Endodermal cell (in vitro differentiated cells): ENCODE results near the gene GRIP1. TPM values are rescaled to one million over a fixed set of nuclear protein-coding genes. Genes with fewer than 3 reads are reported as not detected.

Experiments used
- DNase-seq: peaks from one replicate; pipeline ENCODE4 v3.0.0-alpha.2; 2017
- H3K27ac ChIP-seq: 2 replicates; pipeline ENCODE4 v1.5.1; 2013; ENCODE audit warnings: mild to moderate bottlenecking, low read depth, low read length, moderate library complexity
- H3K27me3 ChIP-seq: 2 replicates; pipeline ENCODE4 v1.6.1; 2013; ENCODE audit warnings: mild to moderate bottlenecking, low read length, moderate library complexity; ENCODE audit not compliant: insufficient read depth, control insufficient read depth, poor library complexity, severe bottlenecking
- H3K36me3 ChIP-seq: 2 replicates; pipeline ENCODE4 v1.7.0; 2013; ENCODE audit warnings: mild to moderate bottlenecking, low read length, moderate library complexity; ENCODE audit not compliant: control insufficient read depth, insufficient read depth
- H3K4me1 ChIP-seq: one replicate; pipeline ENCODE4 v1.7.0; 2013; ENCODE audit warnings: low read length; ENCODE audit not compliant: control insufficient read depth, insufficient read depth
- H3K4me3 ChIP-seq: 2 replicates; pipeline ENCODE4 v1.5.1; 2013; ENCODE audit warnings: mild to moderate bottlenecking, low read length, moderate library complexity
- H3K9ac ChIP-seq: 2 replicates; pipeline ENCODE4 v1.6.1; 2013; ENCODE audit warnings: mild to moderate bottlenecking, low read length, moderate library complexity; ENCODE audit not compliant: poor library complexity, severe bottlenecking; ENCODE audit errors: extremely low read depth
- H3K9me3 ChIP-seq: 2 replicates; pipeline ENCODE4 v1.6.1; 2013; ENCODE audit warnings: mild to moderate bottlenecking, low read length, moderate library complexity; ENCODE audit not compliant: control insufficient read depth
- H3K27ac Mint-ChIP-seq: 2 replicates; pipeline ENCODE4 v1.8.0; 2020; ENCODE audit warnings: mixed read lengths
- H3K27me3 Mint-ChIP-seq: 2 replicates; pipeline ENCODE4 v1.8.0; 2021; ENCODE audit warnings: mild to moderate bottlenecking, mixed read lengths; ENCODE audit not compliant: insufficient read depth
- H3K36me3 Mint-ChIP-seq: 2 replicates; pipeline ENCODE4 v1.8.0; 2020; ENCODE audit warnings: low read depth, mixed read lengths
- H3K4me1 Mint-ChIP-seq: 2 replicates; pipeline ENCODE4 v1.8.0; 2020; ENCODE audit warnings: mixed read lengths
- H3K4me3 Mint-ChIP-seq: 2 replicates; pipeline ENCODE4 v1.8.0; 2020; ENCODE audit warnings: mild to moderate bottlenecking, moderate library complexity, mixed read lengths
- H3K9me3 Mint-ChIP-seq: 2 replicates; pipeline ENCODE4 v1.8.0; 2020; ENCODE audit warnings: mild to moderate bottlenecking, mixed read lengths
- CTCF ChIP-seq: fragments of 200-600 bp; sonication (generic); conservative IDR thresholded peaks from 2 replicates; pipeline ENCODE4 v1.5.0; 2021; ENCODE audit warnings: antibody characterized with exemption, mild to moderate bottlenecking
- WGBS, 2 experiments: methylation state at CpG; one replicate each; pipeline versions ENCODE4 v1.1.5 to v1.1.7; 2013; ENCODE audit warnings: missing lambda C conversion rate in 2 of 2, mixed read lengths in 1 of 2; ENCODE audit not compliant: insufficient coverage in 1 of 2, insufficient read length in 1 of 2; 5-methylcytosine and 5-hydroxymethylcytosine counted together
- total RNA-seq, 2 donors: library from RNA; stranded (reverse); fragmentation: NEBNext Ultra II Directional in 1 of 2; extraction: Animal tissue kit (Norgen Biotek cat#: 25700) in 1 of 2; gene quantifications; 2 replicates in 1 of 2; 3 replicates in 1 of 2; pipeline ENCODE4 v1.2.1, GENCODE V29; 2021

Gene GRIP1
- total RNA-seq, 2 donors from 2014 or later, result 41.0 to 47.6 TPM

GRCh38 chr12:66587912-66588311 is 91.0 kb downstream of the GRIP1 start:
- H3K36me3 Mint-ChIP-seq, result no peaks in the 10 kb centered on the region
- 85 to 100% methylated on average over 6 of the region's 6 CpGs for WGBS, 2 experiments

GRCh38 chr12:66584673-66585072 is 94.2 kb downstream of the GRIP1 start:
- TF ChIP-seq CTCF, result no peak
- no peak overlapping the region for H3K27ac Mint-ChIP-seq
- H3K4me1 Mint-ChIP-seq, result peaks cover 3% of the 10 kb centered on the region

More at GRCh38 chr12:66587912-66588311, 91.0 kb downstream of the GRIP1 start:
- H3K27me3 Mint-ChIP-seq, result no peaks in the 10 kb centered on the region
- peaks cover 4% of the 10 kb centered on the region for H3K4me1 Mint-ChIP-seq
- Histone ChIP-seq H3K36me3 (no peaks in the 10 kb centered on the region), H3K4me3 (no peak overlapping the region), H3K27me3 (no peaks in the 10 kb centered on the region), H3K9ac (no peak overlapping the region), H3K27ac (no peak overlapping the region), H3K9me3 (no peaks in the 10 kb centered on the region), H3K4me1 (no peaks in the 10 kb centered on the region)
- no peak for DNase-seq
- no peak overlapping the region for H3K27ac Mint-ChIP-seq
- peaks cover 7% of the 10 kb centered on the region for H3K9me3 Mint-ChIP-seq
- no peak overlapping the region for H3K4me3 Mint-ChIP-seq
- TF ChIP-seq CTCF, result no peak

GRCh38 chr12:66573605-66574004 is 105.3 kb downstream of the GRIP1 start:
- no peak overlapping the region for H3K4me3 Mint-ChIP-seq
- H3K9me3 ChIP-seq, result peaks cover 6% of the 10 kb centered on the region
- TF ChIP-seq CTCF, result no peak
- H3K27me3 Mint-ChIP-seq, result no peaks in the 10 kb centered on the region
- H3K27ac Mint-ChIP-seq, result no peak overlapping the region
- H3K27me3 ChIP-seq, result no peaks in the 10 kb centered on the region
- no peak overlapping the region for H3K9ac ChIP-seq
- WGBS, 2 experiments, result 90 to 95% methylated on average over 4 to 5 of the region's 5 CpGs
- no peaks in the 10 kb centered on the region for H3K4me1 ChIP-seq
- H3K9me3 Mint-ChIP-seq, result peaks cover 18% of the 10 kb centered on the region
- DNase-seq, result no peak
- H3K27ac ChIP-seq, result no peak overlapping the region
- H3K36me3 ChIP-seq, result no peaks in the 10 kb centered on the region
- H3K4me1 Mint-ChIP-seq, result no peaks in the 10 kb centered on the region
- peaks cover 12% of the 10 kb centered on the region for H3K36me3 Mint-ChIP-seq
- H3K4me3 ChIP-seq, result no peak overlapping the region

More at GRCh38 chr12:66584673-66585072, 94.2 kb downstream of the GRIP1 start:
- H3K27me3 ChIP-seq, result no peaks in the 10 kb centered on the region
- Mint-ChIP-seq H3K4me3 (no peak overlapping the region), H3K9me3 (peaks cover 11% of the 10 kb centered on the region), H3K36me3 (no peaks in the 10 kb centered on the region), H3K27me3 (no peaks in the 10 kb centered on the region)
- no peak for DNase-seq
- H3K4me3 ChIP-seq, result no peak overlapping the region
- H3K9ac ChIP-seq, result no peak overlapping the region
- H3K4me1 ChIP-seq, result no peaks in the 10 kb centered on the region
- WGBS, 2 experiments, result 93% methylated on average over 3 of the region's 4 CpGs; no CpG with 5 or more reads in 1 of the 2 experiments
- H3K36me3 ChIP-seq, result no peaks in the 10 kb centered on the region
- no peak overlapping the region for H3K27ac ChIP-seq
- H3K9me3 ChIP-seq, result no peaks in the 10 kb centered on the region
